ENCODE results near the gene ANKRD6.

ANKRD6 gene

GRCh38 chr6:89464295-89464694, 31.3 kb downstream of the ANKRD6 start:
- no peak overlapping the region for H3K4me3 ChIP-seq (ENCODE audit: low read length)
- TF ChIP-seq CTCF (conservative IDR thresholded peaks at IDR 0.05; ENCODE audit: low read depth, low read length): no peak
- DNase-seq (ENCODE audit: low read depth): no peak

GRCh38 chr6:89467437-89467836, 34.5 kb downstream of the ANKRD6 start:
- no peak overlapping the region for H3K4me3 ChIP-seq (ENCODE audit: low read length)
- DNase-seq (ENCODE audit: low read depth): no peak
- TF ChIP-seq CTCF (conservative IDR thresholded peaks at IDR 0.05; ENCODE audit: low read depth, low read length): no peak

- no peak for TF ChIP-seq CTCF (conservative IDR thresholded peaks at IDR 0.05; ENCODE audit: low read depth, low read length)
- DNase-seq (ENCODE audit: low read depth): no peak
- no peak overlapping the region for H3K4me3 ChIP-seq (ENCODE audit: low read length)
Observed at GRCh38 chr6:89468998-89469397, 36.0 kb downstream of the ANKRD6 start.

- no peak overlapping the region for H3K4me3 ChIP-seq (ENCODE audit: low read length)
- no peak for TF ChIP-seq CTCF (conservative IDR thresholded peaks at IDR 0.05; ENCODE audit: low read depth, low read length)
- DNase-seq (ENCODE audit: low read depth): no peak
Observed at GRCh38 chr6:89471287-89471867, 38.4 kb downstream of the ANKRD6 start.

- no peak overlapping the region for H3K4me3 ChIP-seq (ENCODE audit: low read length)
- DNase-seq (ENCODE audit: low read depth): no peak
- TF ChIP-seq CTCF (conservative IDR thresholded peaks at IDR 0.05; ENCODE audit: low read depth, low read length): no peak
Observed at GRCh38 chr6:89475101-89475500, 42.1 kb downstream of the ANKRD6 start.

- no peak overlapping the region for H3K4me3 ChIP-seq (ENCODE audit: low read length)
- no peak for TF ChIP-seq CTCF (conservative IDR thresholded peaks at IDR 0.05; ENCODE audit: low read depth, low read length)
- DNase-seq (ENCODE audit: low read depth): no peak
Observed at GRCh38 chr6:89475634-89476033, 42.7 kb downstream of the ANKRD6 start.

GRCh38 chr6:89479897-89480296, 46.9 kb downstream of the ANKRD6 start:
- no peak for TF ChIP-seq CTCF (conservative IDR thresholded peaks at IDR 0.05; ENCODE audit: low read depth, low read length)
- no peak overlapping the region for H3K4me3 ChIP-seq (ENCODE audit: low read length)
- DNase-seq (ENCODE audit: low read depth): no peak

All from retinal pigment epithelial cell (primary cell).